Measurements from ENCODE around the gene FANCC.

DNA sequence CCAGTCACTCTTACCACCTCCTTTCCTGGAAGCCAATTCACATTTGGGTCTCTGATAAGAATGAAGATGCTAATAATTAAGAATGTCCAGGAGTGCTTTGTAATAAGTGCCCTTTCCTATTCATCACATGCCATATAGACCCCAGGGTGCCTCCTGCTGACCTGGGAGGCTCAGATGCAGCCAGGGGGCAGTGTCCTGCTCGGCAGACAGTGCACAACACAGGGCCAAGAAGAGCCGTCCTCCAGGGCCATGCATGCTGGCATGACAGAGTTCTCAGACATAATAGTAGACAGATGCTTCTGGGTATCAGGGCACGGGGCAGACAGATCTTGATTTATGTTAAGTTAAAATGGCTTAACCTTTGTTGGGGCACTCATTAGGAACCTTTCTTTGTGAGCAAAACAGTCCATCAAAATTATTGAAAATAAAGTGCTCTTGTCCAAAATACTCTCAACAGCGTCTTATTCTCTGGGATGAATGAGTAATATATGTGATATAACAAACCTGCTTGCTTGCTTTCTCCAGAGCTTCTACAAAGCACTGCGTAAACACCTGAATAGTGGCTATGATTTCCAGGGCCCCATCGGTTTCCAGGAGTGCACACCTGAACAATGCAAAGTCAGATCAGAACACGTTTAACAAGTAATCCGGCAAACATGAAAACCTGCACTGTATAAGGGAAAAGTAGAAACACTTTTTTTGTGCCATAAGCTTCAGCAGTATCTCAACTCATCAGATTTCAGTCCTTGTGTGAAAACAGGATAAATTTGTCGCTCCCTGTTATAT lies 192.7 kb downstream of the FANCC start:
- no peak for TF ChIP-seq POLR2A (IDR thresholded peaks at IDR 0.05)
- TF ChIP-seq, protein P1, sequence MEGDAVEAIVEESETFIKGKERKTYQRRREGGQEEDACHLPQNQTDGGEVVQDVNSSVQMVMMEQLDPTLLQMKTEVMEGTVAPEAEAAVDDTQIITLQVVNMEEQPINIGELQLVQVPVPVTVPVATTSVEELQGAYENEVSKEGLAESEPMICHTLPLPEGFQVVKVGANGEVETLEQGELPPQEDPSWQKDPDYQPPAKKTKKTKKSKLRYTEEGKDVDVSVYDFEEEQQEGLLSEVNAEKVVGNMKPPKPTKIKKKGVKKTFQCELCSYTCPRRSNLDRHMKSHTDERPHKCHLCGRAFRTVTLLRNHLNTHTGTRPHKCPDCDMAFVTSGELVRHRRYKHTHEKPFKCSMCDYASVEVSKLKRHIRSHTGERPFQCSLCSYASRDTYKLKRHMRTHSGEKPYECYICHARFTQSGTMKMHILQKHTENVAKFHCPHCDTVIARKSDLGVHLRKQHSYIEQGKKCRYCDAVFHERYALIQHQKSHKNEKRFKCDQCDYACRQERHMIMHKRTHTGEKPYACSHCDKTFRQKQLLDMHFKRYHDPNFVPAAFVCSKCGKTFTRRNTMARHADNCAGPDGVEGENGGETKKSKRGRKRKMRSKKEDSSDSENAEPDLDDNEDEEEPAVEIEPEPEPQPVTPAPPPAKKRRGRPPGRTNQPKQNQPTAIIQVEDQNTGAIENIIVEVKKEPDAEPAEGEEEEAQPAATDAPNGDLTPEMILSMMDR (IDR thresholded peaks at IDR 0.05 in 8 of 11, conservative IDR thresholded peaks at IDR 0.05 in 3 of 11), result peak in 1 of 11 experiments; percentile 15
- no peak for TF ChIP-seq POLR2AphosphoS5 (IDR thresholded peaks at IDR 0.05)

All from spleen (tissue), 7 donors.